ENCODE data around the gene LRCH3. TPM values are rescaled to one million over a fixed set of nuclear protein-coding genes. Genes with fewer than 3 reads are reported as not detected.
"Not testable (repeated sequence)": the region's sequence is repeated elsewhere in the genome, so short reads cannot be mapped to it uniquely, and the experiment has no call there.

The LRCH3 gene
- total RNA-seq, 1 experiment from 2014 or later: 18.5 TPM

GRCh38 chr3:197899833-197900478, 108.9 kb downstream of the LRCH3 start:
- no peak for DNase-seq (ENCODE audit: low read depth)
- in situ Hi-C loops (cut with HindIII; ENCODE audit: low pct_unique_long_range_greater_than_20kb, low sequenced_read_pairs): no loop called here

GRCh38 chr3:197901626-197902025, 110.6 kb downstream of the LRCH3 start:
- in situ Hi-C loops (cut with HindIII; ENCODE audit: low pct_unique_long_range_greater_than_20kb, low sequenced_read_pairs): no loop called here

DNA sequence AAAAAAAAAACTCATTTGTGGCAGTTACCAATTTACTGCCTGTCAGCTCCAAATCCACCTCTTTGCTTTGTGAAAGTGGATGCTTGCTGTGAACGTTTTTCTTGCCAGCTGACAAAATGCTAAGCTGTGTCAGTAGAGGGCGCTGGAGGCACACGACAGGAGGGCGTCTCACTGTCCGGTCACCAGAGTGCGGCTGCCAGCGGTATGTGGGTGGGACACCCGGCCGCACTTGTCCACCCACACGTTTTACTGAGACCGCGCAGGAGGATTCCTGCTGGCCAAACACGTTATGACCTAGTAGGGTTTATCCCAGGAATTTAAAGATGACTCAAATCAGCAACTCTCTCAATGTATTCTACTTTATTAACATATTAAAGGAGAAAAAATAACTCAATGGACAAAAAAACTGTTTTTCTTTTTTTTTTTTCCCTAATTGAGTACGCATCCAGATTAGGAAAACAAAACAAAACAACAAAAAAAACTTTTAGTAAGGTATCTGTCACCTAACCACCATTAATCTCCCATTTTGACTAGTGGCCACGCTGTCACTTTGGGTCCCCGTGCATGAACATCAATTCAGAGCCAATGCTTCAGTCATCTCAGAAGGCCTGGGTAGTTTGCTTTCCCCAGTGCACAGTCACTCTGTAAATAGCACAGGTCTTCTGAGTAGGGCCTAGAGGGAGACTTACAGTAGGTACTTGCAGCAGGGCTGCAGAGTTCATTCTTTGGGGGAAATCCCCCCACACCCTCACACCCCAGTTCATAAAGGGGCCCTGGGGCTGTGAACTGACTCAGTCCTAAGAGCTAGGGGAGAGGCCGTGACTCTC, 115.2 kb downstream of the LRCH3 start:
- in situ Hi-C loops (cut with HindIII; ENCODE audit: low pct_unique_long_range_greater_than_20kb, low sequenced_read_pairs): no loop called here
- DNase-seq (ENCODE audit: low read depth): peak; percentile 82

More at GRCh38 chr3:197901626-197902025, 110.6 kb downstream of the LRCH3 start:
- no peak for DNase-seq (ENCODE audit: low read depth)

DNA sequence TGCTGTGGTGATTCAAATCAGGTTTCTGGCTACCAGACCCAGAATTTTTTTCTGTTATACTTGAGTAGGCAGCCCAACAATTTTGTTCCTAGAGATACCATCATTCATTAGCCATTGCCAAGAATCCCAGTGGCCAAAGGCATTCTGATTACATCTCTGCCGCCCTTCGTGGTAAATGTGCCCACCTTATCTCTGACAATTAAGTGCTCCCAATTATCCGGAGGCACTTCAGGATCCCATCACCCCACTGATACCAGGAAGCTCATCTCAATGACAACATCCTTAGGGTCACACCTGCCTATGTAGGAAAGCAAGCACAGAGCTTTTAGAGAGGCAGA, 115.8 kb downstream of the LRCH3 start:
- DNase-seq (ENCODE audit: low read depth): no peak
- in situ Hi-C loops (cut with HindIII; ENCODE audit: low pct_unique_long_range_greater_than_20kb, low sequenced_read_pairs): no loop called here

DNA sequence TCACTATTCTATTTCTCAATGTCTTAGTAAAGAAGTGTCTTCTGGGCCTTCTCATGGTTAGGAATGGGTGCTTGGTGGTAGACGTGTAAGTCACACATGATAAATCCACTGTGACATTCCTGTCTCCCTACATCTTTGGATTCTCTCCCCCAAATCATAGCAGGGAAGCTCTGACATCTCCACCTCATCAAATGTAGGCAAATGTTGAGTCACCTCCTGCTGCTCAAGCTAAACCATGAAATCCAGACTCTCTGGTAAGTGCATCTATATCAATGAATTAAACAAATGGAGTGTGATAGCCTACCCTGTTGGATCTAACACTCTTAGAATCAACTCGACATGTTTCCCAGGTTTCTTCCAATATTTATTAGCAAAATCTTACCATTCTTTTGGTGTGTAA, 116.1 kb downstream of the LRCH3 start:
- DNase-seq (ENCODE audit: low read depth): no peak
- in situ Hi-C loops (cut with HindIII; ENCODE audit: low pct_unique_long_range_greater_than_20kb, low sequenced_read_pairs): no loop called here

- DNase-seq (ENCODE audit: low read depth); in situ Hi-C loops (cut with HindIII; ENCODE audit: low pct_unique_long_range_greater_than_20kb, low sequenced_read_pairs): not testable (repeated sequence)
These were observed 117.5 kb downstream of the LRCH3 start for GRCh38 chr3:197908550-197908949.

GRCh38 chr3:197908957-197909701, 118.1 kb downstream of the LRCH3 start:
- in situ Hi-C loops (cut with HindIII; ENCODE audit: low pct_unique_long_range_greater_than_20kb, low sequenced_read_pairs): no loop called here
- DNase-seq (ENCODE audit: low read depth): no peak

- in situ Hi-C loops (cut with HindIII; ENCODE audit: low pct_unique_long_range_greater_than_20kb, low sequenced_read_pairs): no loop called here
- DNase-seq (ENCODE audit: low read depth): no peak
These were observed 121.9 kb downstream of the LRCH3 start for GRCh38 chr3:197912741-197913476.

- DNase-seq (ENCODE audit: low read depth): no peak
- in situ Hi-C loops (cut with HindIII; ENCODE audit: low pct_unique_long_range_greater_than_20kb, low sequenced_read_pairs): no loop called here
These were observed 122.8 kb downstream of the LRCH3 start for GRCh38 chr3:197913641-197914380.

DNA sequence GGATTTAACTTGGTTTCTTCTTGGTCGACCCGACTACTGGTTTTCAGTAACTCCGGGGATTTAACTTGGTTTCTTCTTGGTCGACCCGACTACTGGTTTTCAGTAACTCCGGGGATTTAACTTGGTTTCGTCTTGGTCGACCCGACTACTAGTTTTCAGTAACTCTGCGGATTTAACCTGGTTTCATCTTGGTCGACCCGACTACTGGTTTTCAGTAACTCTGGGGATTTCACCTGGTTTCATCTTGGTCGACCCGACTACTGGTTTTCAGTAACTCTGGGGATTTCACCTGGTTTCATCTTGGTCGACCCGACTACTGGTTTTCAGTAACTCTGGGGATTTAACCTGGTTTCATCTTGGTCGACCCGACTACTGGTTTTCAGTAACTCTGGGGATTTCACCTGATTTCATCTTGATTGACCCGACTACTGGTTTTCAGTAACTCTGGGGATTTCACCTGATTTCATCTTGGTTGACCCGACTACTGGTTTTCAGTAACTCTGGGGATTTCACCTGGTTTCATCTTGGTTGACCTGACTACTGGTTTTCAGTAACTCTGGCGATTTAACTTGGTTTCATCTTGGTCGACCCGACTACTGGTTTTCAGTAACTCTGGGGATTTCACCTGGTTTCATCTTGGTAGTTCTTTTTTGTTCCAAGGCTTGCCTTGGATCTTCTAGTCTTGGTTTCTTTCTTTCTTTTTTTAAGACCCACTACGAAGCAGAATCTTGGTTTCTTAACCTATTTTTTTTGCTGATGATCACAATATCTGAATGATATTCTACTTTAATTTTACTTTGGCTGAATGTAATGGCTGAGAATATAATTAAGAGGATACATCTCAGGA, 130.6 kb downstream of the LRCH3 start:
- in situ Hi-C loops (cut with HindIII; ENCODE audit: low pct_unique_long_range_greater_than_20kb, low sequenced_read_pairs); DNase-seq (ENCODE audit: low read depth): not testable (repeated sequence)

GRCh38 chr3:197926418-197926817, 135.4 kb downstream of the LRCH3 start:
- in situ Hi-C loops (cut with HindIII; ENCODE audit: low pct_unique_long_range_greater_than_20kb, low sequenced_read_pairs): no loop called here
- no peak for DNase-seq (ENCODE audit: low read depth)

- in situ Hi-C loops (cut with HindIII; ENCODE audit: low pct_unique_long_range_greater_than_20kb, low sequenced_read_pairs): not testable (repeated sequence)
These were observed 136.5 kb downstream of the LRCH3 start for GRCh38 chr3:197927578-197927977.

DNA sequence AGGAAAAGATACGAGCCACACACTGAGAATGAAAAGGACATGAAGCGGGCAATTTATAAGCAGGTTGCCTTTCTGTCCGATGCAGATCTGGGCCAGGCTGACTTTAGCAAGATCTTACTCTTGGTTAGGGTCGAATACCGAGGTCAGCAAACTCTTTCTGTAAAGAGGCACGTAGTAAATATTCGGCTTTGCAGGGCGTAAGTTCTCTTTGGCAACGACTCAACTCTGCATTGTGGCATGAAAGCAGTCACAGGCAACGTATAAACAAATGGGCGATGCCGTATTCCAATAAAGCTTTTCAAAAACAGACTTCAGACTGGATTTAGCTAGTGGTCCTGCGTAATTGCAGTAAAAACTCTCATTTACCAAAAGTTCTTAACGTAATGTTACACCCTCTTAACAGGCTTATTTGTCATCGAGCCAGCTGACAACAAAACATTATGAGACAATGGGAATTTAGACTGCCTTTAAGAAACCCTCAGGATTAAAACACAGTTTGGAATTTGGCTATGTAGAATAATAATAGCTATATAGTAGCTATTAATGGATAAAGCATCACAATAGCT, 145.8 kb downstream of the LRCH3 start:
- in situ Hi-C loops (cut with HindIII; ENCODE audit: low pct_unique_long_range_greater_than_20kb, low sequenced_read_pairs): no loop called here
- DNase-seq (ENCODE audit: low read depth): no peak

More at GRCh38 chr3:197927578-197927977, 136.5 kb downstream of the LRCH3 start:
- DNase-seq (ENCODE audit: low read depth): not testable (repeated sequence)
